Measurements from ENCODE around the gene PRKN.

PRKN gene

DNA sequence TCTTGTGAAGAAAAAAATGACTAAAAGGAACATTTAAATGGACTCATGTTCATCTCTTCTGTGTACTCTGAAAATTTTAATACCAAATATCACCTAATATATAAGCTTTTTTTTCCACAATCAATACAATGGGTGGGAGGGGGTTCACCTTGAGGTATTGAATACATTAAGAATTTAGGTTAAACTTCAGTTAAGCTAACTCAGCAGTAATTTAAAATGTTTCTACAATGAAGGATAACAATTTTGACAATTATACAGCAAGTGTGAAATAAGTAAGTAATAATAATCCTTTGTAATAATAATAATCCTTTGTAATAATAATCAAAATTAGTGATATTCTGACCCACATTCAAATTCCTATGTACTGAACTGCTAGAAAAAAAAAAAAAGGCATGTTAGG is 136.0 kb downstream of the PRKN start:
- Histone ChIP-seq H3K27me3 (ENCODE audit: insufficient read depth, low read length, poor library complexity) (no peaks in the 10 kb centered on the region), H3K36me3 (ENCODE audit: insufficient read depth, low read length) (no peaks in the 10 kb centered on the region), H4K20me1 (ENCODE audit: insufficient read depth, low read length) (no peaks in the 10 kb centered on the region), H3K79me2 (ENCODE audit: insufficient read depth, low read length) (no peaks in the 10 kb centered on the region), H3K4me1 (ENCODE audit: insufficient read depth, low read length) (no peaks in the 10 kb centered on the region), H3K9ac (ENCODE audit: low read depth, low read length) (no peak overlapping the region), H3K4me3 (ENCODE audit: low read depth in 1 of 2, low read length in 2 of 2) (no peak overlapping the region), H3K27ac (ENCODE audit: low read length) (no peak overlapping the region), H3K4me2 (ENCODE audit: insufficient read depth, low read length) (no peak overlapping the region), H3K9me3 (ENCODE audit: insufficient read depth, low read length, severe bottlenecking) (no peaks in the 10 kb centered on the region), H2AFZ (ENCODE audit: low read depth, low read length) (no peak overlapping the region)
- ATAC-seq (ENCODE audit: insufficient read depth, low read depth) (no peak), DNase-seq (no peak)
- TF ChIP-seq, protein P1, sequence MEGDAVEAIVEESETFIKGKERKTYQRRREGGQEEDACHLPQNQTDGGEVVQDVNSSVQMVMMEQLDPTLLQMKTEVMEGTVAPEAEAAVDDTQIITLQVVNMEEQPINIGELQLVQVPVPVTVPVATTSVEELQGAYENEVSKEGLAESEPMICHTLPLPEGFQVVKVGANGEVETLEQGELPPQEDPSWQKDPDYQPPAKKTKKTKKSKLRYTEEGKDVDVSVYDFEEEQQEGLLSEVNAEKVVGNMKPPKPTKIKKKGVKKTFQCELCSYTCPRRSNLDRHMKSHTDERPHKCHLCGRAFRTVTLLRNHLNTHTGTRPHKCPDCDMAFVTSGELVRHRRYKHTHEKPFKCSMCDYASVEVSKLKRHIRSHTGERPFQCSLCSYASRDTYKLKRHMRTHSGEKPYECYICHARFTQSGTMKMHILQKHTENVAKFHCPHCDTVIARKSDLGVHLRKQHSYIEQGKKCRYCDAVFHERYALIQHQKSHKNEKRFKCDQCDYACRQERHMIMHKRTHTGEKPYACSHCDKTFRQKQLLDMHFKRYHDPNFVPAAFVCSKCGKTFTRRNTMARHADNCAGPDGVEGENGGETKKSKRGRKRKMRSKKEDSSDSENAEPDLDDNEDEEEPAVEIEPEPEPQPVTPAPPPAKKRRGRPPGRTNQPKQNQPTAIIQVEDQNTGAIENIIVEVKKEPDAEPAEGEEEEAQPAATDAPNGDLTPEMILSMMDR (IDR thresholded peaks at IDR 0.05; ENCODE audit: borderline replicate concordance, extremely low read depth, low read length, poor library complexity, severe bottlenecking), result no peak
- no peak for TF ChIP-seq EZH2 (IDR thresholded peaks at IDR 0.05; ENCODE audit: borderline replicate concordance, low read depth, low read length, severe bottlenecking)

DNA sequence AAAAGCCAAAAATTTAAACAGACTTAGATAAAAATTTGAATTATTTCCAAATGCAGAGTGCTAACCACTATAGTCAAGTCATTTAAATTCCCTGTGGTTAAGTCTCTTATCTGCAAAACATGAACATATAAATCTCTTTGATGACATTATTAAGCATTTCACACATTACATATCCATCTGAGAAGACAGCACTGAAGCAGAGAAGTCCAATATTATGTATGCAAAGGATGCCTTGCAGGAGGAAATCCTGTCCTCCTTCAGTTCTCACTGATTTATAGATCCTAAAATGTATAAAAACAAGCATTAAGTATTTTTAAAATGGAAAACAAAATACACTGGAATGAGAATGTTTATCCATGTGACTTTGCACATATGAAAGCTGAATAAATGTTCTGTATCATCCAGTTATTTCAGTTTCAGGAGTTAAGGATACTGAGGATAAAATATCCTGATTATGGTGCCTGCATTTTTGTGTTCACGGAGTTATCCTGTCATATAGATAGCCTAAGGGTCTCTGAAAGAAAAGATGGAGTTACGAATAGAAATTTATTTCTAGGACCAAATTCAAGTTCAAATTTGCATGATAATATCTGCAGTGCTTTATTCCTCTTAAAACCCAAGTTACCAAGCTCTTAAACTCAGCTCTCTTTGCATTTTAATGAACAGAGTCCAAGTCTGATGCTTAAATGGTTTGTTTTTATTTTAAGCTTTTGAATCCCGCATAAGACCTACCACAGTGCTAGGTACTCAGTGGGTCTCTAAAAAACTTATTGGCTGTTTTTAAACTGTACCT is 145.4 kb downstream of the PRKN start:
- no peaks in the 10 kb centered on the region for H3K9me3 ChIP-seq (ENCODE audit: insufficient read depth, low read length, severe bottlenecking)
- H3K4me1 ChIP-seq (ENCODE audit: insufficient read depth, low read length), result no peaks in the 10 kb centered on the region
- no peaks in the 10 kb centered on the region for H3K36me3 ChIP-seq (ENCODE audit: insufficient read depth, low read length)
- no peak overlapping the region for H3K4me2 ChIP-seq (ENCODE audit: insufficient read depth, low read length)
- no peak overlapping the region for H3K4me3 ChIP-seq (ENCODE audit: low read depth in 1 of 2, low read length in 2 of 2)
- H4K20me1 ChIP-seq (ENCODE audit: insufficient read depth, low read length), result no peaks in the 10 kb centered on the region
- no peak overlapping the region for H3K9ac ChIP-seq (ENCODE audit: low read depth, low read length)
- no peaks in the 10 kb centered on the region for H3K27me3 ChIP-seq (ENCODE audit: insufficient read depth, low read length, poor library complexity)
- H2AFZ ChIP-seq (ENCODE audit: low read depth, low read length), result no peak overlapping the region
- DNase-seq (no peak), ATAC-seq (ENCODE audit: insufficient read depth, low read depth) (no peak)
- H3K27ac ChIP-seq (ENCODE audit: low read length), result no peak overlapping the region
- no peaks in the 10 kb centered on the region for H3K79me2 ChIP-seq (ENCODE audit: insufficient read depth, low read length)
- TF ChIP-seq EZH2 (IDR thresholded peaks at IDR 0.05; ENCODE audit: borderline replicate concordance, low read depth, low read length, severe bottlenecking), result no peak
- TF ChIP-seq, protein P1 (IDR thresholded peaks at IDR 0.05; ENCODE audit: borderline replicate concordance, extremely low read depth, low read length, poor library complexity, severe bottlenecking), result no peak

DNA sequence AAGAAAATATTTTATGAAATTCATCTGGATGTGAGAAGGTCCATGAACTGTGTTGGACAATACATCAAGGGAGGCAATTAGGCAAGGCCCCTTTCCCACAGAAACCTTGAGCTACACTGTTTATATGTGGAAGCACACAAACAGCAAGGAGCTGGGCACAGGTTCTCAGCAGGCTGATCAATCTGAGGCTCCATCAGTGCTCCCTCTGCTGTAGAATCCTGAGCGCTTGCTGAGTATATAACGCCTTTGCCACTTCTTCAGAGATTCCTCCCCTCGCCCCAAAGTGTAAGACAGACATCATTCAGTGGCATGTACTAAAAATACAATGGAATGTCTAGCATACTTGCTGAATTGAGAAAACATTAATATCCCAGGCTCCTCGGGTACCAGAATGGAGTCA is 146.9 kb downstream of the PRKN start:
- Histone ChIP-seq H3K36me3 (ENCODE audit: insufficient read depth, low read length) (no peaks in the 10 kb centered on the region), H4K20me1 (ENCODE audit: insufficient read depth, low read length) (no peaks in the 10 kb centered on the region), H3K4me3 (ENCODE audit: low read depth in 1 of 2, low read length in 2 of 2) (no peak overlapping the region), H3K27ac (ENCODE audit: low read length) (no peak overlapping the region), H3K4me2 (ENCODE audit: insufficient read depth, low read length) (no peak overlapping the region), H3K9ac (ENCODE audit: low read depth, low read length) (no peak overlapping the region), H3K4me1 (ENCODE audit: insufficient read depth, low read length) (no peaks in the 10 kb centered on the region), H3K79me2 (ENCODE audit: insufficient read depth, low read length) (no peaks in the 10 kb centered on the region), H3K27me3 (ENCODE audit: insufficient read depth, low read length, poor library complexity) (no peaks in the 10 kb centered on the region), H3K9me3 (ENCODE audit: insufficient read depth, low read length, severe bottlenecking) (no peaks in the 10 kb centered on the region), H2AFZ (ENCODE audit: low read depth, low read length) (no peak overlapping the region)
- ATAC-seq (ENCODE audit: insufficient read depth, low read depth) (no peak), DNase-seq (no peak)
- no peak for TF ChIP-seq EZH2 (IDR thresholded peaks at IDR 0.05; ENCODE audit: borderline replicate concordance, low read depth, low read length, severe bottlenecking)
- TF ChIP-seq, protein P1 (IDR thresholded peaks at IDR 0.05; ENCODE audit: borderline replicate concordance, extremely low read depth, low read length, poor library complexity, severe bottlenecking), result no peak

Measured in DND-41 (cell line).